ENCODE results near the gene NIPAL3. TPM values are rescaled to one million over a fixed set of nuclear protein-coding genes. Genes with fewer than 3 reads are reported as not detected.

The NIPAL3 gene
- 41.6 TPM for total RNA-seq

GRCh38 chr1:24415334-24415909 is at the start of gene NIPAL3:
Gene NIPAL3 (plus strand): TSS chr1:24415802. CDS start chr1:24419548, 3,746 bp downstream.

GRCh38 chr1:24413350-24414163 is 2.0 kb upstream of the NIPAL3 start, which contains the start of gene STPG1:
Gene STPG1 (minus strand): TSS chr1:24413782. CDS start chr1:24401388, 12,394 bp downstream.

DNA sequence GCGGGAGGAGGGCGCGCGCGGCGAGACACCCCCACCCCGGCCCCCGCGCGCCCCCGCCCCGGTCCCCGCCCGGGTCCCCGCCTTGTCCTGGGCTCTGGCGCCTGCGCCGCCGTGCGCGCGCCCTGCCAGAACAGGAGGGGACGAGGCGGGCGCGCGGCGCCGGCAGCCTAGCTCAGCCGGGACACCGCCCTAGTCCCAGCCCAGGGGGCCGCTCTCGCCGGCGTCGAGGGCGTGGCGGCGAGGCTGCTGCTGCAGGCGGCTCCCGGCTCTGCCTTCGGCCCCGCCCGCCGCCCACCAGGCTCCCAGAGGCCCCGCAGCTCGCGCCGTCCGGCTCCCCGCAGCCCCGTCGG is 87.1 kb downstream of the NIPAL3 start, which contains the start of gene RCAN3:
Gene RCAN3 (plus strand): TSS at position 128 of the 350 bp plus-strand sequence. CDS start 11,537 bp downstream, outside the sequence.

Other genes starting within 250 kb of the NIPAL3 start
- 1.6 TPM for gene IFNLR1, start 228.5 kb upstream of the NIPAL3 start, total RNA-seq
- 0.55 TPM for gene GRHL3, start 96.4 kb upstream of the NIPAL3 start, total RNA-seq
- gene STPG1, start 2.0 kb upstream of the NIPAL3 start, total RNA-seq = 4.7 TPM
- gene RCAN3, start 87.0 kb downstream of the NIPAL3 start, total RNA-seq = 15.1 TPM
- 2.1 TPM for gene NCMAP, start 140.3 kb downstream of the NIPAL3 start, total RNA-seq
- gene SRRM1, start 227.5 kb downstream of the NIPAL3 start, total RNA-seq = 119 TPM

Measured in camera-type eye (tissue), 1 donor.